Mucosa of rectum (tissue), 2 donors: Measurements from ENCODE around the gene SLC66A3.

ENCODE experiments used
- H3K27ac ChIP-seq, 2 donors: one replicate each; pipeline ENCODE4 v1.7.0; 2013; ENCODE audit warnings: inconsistent platforms in 2 of 2, low read depth in 2 of 2, low read length in 2 of 2
- H3K27me3 ChIP-seq, 2 donors: one replicate each; pipeline ENCODE4 v1.7.0; 2013; ENCODE audit warnings: low read length in 2 of 2; ENCODE audit not compliant: control insufficient read depth in 2 of 2, insufficient read depth in 2 of 2
- H3K36me3 ChIP-seq, 2 donors: one replicate each; pipeline ENCODE4 v1.7.0; 2013; ENCODE audit warnings: low read length in 2 of 2; ENCODE audit not compliant: control insufficient read depth in 2 of 2, insufficient read depth in 2 of 2
- H3K4me1 ChIP-seq, 2 donors: one replicate each; pipeline ENCODE4 v1.7.0; 2013; ENCODE audit warnings: low read length in 2 of 2, mild to moderate bottlenecking in 1 of 2; ENCODE audit not compliant: control insufficient read depth in 2 of 2, insufficient read depth in 2 of 2
- H3K4me3 ChIP-seq, 2 donors: one replicate each; pipeline ENCODE4 v1.7.0; 2013; ENCODE audit warnings: low read length in 2 of 2
- H3K9ac ChIP-seq, 2 donors: one replicate each; pipeline ENCODE4 v1.7.0; 2013; ENCODE audit warnings: low read length in 2 of 2, low read depth in 1 of 2, mild to moderate bottlenecking in 1 of 2
- H3K9me3 ChIP-seq, 2 donors: one replicate each; pipeline ENCODE4 v1.7.0; 2013; ENCODE audit warnings: low read length in 2 of 2; ENCODE audit not compliant: control insufficient read depth in 2 of 2
- donor health status: healthy.
- donor health status: Normal muscosa, but diverticular disease.

The SLC66A3 gene

DNA sequence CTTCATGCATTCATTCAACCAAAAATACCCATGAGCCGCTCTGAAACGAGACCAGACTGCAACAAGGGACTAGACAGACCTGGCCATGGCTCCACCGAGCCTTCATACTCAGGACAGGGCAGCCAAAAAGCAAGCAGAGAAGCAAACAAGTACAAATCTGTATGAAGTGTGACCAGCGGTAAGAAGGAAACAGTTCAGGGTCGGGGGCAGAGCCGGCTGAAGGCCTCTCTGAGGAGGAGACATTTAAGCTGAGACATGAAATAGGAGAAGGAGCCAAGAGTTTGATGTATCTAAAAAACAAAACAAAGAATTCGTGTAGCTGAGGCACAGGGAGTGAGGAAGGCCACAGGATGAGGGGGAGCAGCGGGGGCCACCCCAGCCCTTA, 21.3 kb upstream of the SLC66A3 start:
- Histone ChIP-seq H3K27ac (no peak overlapping the region), H3K9me3 (no peaks in the 10 kb centered on the region), H3K4me1 (peaks cover 21 to 24% of the 10 kb centered on the region in 2 donors), H3K9ac (peak overlapping the region in 1 of 2 donors; percentile 0), H3K4me3 (peak overlapping the region; percentile 80 to 85), H3K27me3 (peaks cover 0 to 7% of the 10 kb centered on the region in 2 donors), H3K36me3 (no peaks in the 10 kb centered on the region)

DNA sequence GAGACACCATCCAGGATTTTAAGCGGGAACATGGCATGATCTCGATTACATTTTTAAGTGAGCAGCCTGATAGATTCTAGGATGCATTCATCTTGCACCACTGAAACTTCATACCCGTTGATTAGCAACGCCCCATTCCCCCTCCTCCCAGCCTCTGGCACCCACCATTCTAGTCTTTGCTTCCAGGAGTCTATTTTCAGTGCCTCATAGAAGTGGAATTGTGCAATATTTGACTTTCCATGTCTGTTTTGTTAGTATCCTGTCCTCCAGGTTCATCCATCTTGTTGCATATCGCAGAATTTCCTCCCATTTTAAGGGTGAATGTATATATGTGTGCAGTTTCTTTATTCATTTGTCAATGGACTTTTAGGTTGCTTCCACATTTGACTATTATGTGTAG, 20.9 kb upstream of the SLC66A3 start:
- H3K9me3 ChIP-seq = no peaks in the 10 kb centered on the region
- H3K27me3 ChIP-seq = peaks cover 0 to 7% of the 10 kb centered on the region in 2 donors
- H3K4me1 ChIP-seq = peaks cover 21 to 24% of the 10 kb centered on the region in 2 donors
- H3K9ac ChIP-seq = no peak overlapping the region
- no peak overlapping the region for H3K27ac ChIP-seq
- H3K4me3 ChIP-seq = no peak overlapping the region
- H3K36me3 ChIP-seq = no peaks in the 10 kb centered on the region

DNA sequence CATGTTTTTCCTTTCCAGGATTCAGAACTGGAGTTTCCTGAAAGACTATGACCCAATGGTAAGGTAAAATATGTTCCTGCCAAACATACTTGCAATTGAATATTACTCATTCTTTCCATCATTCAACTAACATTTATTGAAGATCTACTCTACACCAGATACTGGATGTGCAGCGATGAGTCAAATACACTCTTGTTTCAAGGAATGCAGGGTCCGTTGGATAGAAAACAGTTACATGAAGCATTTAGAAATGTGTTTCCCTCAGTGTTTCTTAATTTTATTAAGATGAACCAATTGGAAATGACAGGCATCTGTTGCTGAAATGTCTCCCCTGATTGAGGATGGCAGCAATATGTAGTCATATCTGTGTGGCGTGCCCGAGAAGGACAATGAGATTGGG, 14.8 kb upstream of the SLC66A3 start:
- no peaks in the 10 kb centered on the region for H3K4me1 ChIP-seq
- peaks cover 0 to 2% of the 10 kb centered on the region in 2 donors for H3K27me3 ChIP-seq
- no peak overlapping the region for H3K4me3 ChIP-seq
- no peak overlapping the region for H3K27ac ChIP-seq
- no peaks in the 10 kb centered on the region for H3K36me3 ChIP-seq
- no peak overlapping the region for H3K9ac ChIP-seq
- H3K9me3 ChIP-seq = no peaks in the 10 kb centered on the region

DNA sequence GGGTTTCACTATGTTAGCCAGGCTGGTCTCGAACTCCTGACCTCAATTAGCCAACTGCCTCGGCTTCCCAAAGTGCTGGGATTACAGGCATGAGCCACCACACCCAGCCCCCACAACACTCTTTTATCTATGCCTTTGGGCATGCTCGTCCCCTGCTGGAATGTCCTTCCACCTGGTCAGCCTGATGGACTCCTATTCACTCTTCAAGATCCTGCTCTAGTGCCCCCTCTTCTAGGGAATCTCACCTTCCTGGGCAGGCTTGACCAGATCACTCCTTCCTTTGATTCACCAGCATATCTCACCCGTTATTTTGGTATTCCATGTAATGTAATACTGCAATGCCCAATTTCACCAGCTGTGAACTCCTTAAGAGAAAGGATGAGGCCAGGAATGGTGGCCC, 13.9 kb upstream of the SLC66A3 start:
- Histone ChIP-seq H3K9me3 (no peaks in the 10 kb centered on the region), H3K27me3 (no peaks in the 10 kb centered on the region), H3K9ac (no peak overlapping the region), H3K4me3 (no peak overlapping the region), H3K27ac (no peak overlapping the region), H3K4me1 (no peaks in the 10 kb centered on the region), H3K36me3 (no peaks in the 10 kb centered on the region)

DNA sequence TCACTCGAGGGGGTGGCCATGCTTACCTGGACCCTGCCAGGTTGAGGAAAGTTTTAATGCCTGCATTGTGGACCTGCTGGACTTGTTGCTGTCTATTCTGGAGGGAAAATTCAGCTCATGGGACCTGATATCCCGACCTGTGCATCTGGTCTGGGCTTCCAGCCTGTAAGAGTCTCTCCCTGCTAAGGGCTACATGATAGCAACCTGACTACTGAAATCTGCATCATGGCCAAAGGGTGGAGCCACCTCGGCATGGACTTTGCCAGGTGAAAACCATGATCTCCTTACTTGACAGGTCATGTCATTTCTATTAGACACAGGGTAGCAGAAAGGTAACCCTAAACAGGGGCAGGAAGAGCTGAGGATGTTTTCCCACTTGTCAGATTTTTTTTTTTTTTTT, 12.9 kb upstream of the SLC66A3 start:
- Histone ChIP-seq H3K36me3 (no peaks in the 10 kb centered on the region), H3K27me3 (no peaks in the 10 kb centered on the region), H3K4me3 (no peak overlapping the region), H3K9ac (no peak overlapping the region), H3K9me3 (no peaks in the 10 kb centered on the region), H3K27ac (no peak overlapping the region), H3K4me1 (no peaks in the 10 kb centered on the region)

DNA sequence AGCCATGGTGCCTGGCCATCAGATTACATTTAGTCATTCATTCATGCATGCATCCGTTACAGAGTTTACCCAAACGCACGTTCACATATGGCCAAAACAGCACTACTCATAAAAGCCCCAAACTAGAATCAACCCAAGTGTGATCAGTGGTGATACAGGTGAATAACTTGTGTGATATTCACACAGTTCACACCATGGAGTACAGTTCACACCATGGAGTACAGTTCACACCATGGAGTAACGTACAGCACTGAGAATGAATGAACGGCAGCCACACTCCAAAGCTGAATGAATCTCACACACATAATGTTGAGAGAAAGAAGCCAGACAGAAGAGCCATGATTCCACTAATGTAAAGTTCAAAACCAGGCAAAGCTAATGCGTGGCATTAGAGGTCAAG, 12.3 kb upstream of the SLC66A3 start:
- Histone ChIP-seq H3K27ac (no peak overlapping the region), H3K36me3 (no peaks in the 10 kb centered on the region), H3K4me3 (no peak overlapping the region), H3K9me3 (no peaks in the 10 kb centered on the region), H3K27me3 (no peaks in the 10 kb centered on the region), H3K4me1 (no peaks in the 10 kb centered on the region), H3K9ac (no peak overlapping the region)

DNA sequence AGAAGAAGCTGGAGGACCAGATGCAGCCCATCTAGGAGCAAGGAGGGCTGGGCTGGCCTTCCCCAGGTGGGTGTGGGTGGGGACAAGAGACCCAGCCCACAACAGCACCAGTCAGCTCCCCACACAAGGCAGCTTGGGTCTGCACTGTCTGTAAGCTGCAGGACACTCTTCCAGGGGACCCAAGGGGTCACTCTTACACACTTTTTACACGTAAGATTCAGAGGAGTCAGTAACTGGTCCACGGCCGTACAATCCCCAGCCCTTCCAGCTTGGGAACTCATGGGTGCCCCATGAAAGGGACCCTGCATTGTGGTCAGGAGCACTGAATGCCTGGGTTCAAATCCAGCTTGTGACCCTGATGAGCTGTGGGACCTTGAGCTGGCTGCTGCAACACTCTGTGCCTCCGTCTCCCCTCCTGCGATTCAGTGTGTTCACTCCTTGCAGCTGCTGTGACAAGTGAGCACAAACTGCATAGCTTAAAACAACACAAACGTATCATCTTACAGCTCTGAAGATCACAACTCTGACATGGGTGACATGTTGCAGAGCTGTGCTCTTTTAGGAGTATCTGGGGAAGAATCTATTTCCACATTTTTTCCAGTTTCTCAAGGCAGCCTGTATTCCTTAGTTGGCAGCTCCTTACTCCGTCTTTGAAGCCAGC, 11.1 kb upstream of the SLC66A3 start:
- H3K9me3 ChIP-seq = no peaks in the 10 kb centered on the region
- H3K27ac ChIP-seq = no peak overlapping the region
- no peak overlapping the region for H3K9ac ChIP-seq
- no peak overlapping the region for H3K4me3 ChIP-seq
- no peaks in the 10 kb centered on the region for H3K36me3 ChIP-seq
- no peaks in the 10 kb centered on the region for H3K27me3 ChIP-seq
- no peaks in the 10 kb centered on the region for H3K4me1 ChIP-seq

DNA sequence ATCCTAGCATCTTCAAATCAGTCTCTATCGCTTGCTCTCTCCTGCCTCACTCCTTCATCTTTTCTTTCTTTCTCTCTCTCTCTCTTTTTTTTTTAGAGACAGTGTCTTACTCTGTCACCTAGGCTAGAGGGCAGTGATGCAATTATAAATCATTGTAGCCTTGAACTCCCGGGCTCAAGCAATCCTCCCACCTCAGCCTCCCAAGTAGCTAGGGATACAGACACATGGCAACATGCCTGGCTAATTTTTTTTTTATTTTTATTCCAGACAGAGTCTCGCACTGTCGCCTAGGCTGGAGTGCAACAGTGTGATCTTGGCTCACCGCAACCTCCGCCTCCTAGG, 10.6 kb upstream of the SLC66A3 start:
- H3K4me3 ChIP-seq = no peak overlapping the region

DNA sequence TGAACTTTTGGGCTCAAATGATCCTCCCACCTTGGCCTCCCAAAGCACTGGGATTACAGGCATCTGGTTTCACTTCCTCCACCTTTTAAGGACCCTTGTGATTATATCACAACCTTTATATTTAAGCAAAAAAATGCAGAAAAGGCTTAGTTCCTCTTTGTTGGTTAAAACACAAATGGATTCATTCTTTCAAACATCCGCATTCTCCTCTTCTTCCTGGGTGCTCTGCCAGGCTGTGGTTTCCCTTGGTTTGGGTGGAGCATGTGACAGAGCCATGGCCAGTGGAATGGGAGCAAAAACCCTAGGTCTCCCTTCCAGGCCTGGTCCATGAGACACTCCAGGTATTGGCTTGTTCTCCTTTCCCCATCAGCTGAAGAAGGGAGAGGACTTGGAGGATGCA, 9.9 kb upstream of the SLC66A3 start:
- no peaks in the 10 kb centered on the region for H3K4me1 ChIP-seq
- no peak overlapping the region for H3K27ac ChIP-seq
- no peaks in the 10 kb centered on the region for H3K36me3 ChIP-seq
- H3K4me3 ChIP-seq = no peak overlapping the region
- H3K9ac ChIP-seq = no peak overlapping the region
- H3K9me3 ChIP-seq = no peaks in the 10 kb centered on the region
- no peaks in the 10 kb centered on the region for H3K27me3 ChIP-seq

More for the DNA sequence above, 10.6 kb upstream of the SLC66A3 start:
- Histone ChIP-seq H3K9me3 (no peaks in the 10 kb centered on the region), H3K9ac (no peak overlapping the region), H3K27ac (no peak overlapping the region), H3K27me3 (no peaks in the 10 kb centered on the region), H3K4me1 (no peaks in the 10 kb centered on the region), H3K36me3 (no peaks in the 10 kb centered on the region)

DNA sequence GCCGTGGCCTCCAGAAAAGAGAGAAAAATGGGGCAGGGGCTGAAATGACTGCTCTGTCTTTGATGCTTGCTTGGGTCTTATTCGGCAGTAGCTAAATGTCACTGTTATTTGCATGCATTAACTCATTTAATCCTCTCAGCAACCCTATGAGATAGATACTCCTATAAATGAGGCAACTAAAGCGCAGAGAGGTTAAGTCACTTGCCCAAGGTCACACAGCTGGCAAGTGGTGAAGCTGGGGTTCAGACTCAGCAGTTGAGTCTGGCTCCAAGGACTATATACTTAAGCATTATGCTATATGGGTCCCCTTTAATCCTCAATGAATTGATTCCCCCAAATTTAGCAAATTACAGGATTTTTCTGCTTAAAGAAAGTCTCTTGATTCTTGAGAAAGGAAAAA, 9.2 kb upstream of the SLC66A3 start:
- Histone ChIP-seq H3K27me3 (no peaks in the 10 kb centered on the region), H3K4me3 (no peak overlapping the region), H3K9me3 (no peaks in the 10 kb centered on the region), H3K36me3 (no peaks in the 10 kb centered on the region), H3K27ac (no peak overlapping the region), H3K4me1 (no peaks in the 10 kb centered on the region), H3K9ac (no peak overlapping the region)

DNA sequence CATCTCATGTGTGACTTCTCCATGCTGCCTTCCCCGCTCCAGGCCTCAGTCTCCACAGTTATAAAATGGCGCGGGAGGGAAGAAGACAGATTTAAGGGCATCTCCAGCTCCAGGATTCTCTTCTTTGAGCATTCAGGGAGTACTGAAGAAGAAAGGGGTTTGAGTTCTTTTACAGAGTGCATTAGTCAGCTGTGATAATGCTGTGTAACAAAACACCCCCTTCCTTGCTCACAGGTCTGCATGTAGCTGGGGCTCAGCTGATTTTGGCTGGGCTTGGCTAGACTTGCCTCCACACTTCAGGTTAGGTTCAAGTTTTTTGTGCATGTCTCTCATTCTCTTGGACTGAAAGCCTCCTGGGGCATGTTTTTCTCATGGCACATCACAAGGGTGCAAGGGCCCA, 8.0 kb upstream of the SLC66A3 start:
- Histone ChIP-seq H3K4me1 (no peaks in the 10 kb centered on the region), H3K36me3 (no peaks in the 10 kb centered on the region), H3K27ac (no peak overlapping the region), H3K4me3 (no peak overlapping the region), H3K27me3 (no peaks in the 10 kb centered on the region), H3K9ac (no peak overlapping the region), H3K9me3 (no peaks in the 10 kb centered on the region)
